RKO (cell line): ENCODE data around the gene ZNF277.

Source experiments
- DNase-seq: peaks from one replicate; pipeline ENCODE4 v3.0.0-alpha.2; 2016; ENCODE audit warnings: low spot score

ZNF277 gene

DNA sequence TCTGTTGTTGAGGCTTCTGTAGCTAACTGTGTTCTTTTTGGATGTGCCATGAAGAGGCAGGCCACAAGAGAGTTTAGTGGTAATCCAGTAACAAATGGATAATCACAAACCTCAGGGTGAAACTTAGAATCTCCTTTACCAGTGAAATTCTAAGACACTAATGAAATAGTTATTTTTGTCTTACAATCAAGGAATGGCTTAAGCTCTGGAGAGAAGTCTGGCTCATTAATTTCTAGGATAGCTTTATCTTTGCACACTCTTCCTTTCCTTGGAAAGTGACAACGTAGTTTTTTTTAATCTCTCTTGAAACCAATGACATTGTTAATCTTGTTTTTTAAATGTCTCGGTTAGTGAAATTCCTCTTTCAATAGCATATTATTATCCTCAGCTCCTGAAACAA is 150.1 kb downstream of the ZNF277 start:
- DNase-seq = no peak

DNA sequence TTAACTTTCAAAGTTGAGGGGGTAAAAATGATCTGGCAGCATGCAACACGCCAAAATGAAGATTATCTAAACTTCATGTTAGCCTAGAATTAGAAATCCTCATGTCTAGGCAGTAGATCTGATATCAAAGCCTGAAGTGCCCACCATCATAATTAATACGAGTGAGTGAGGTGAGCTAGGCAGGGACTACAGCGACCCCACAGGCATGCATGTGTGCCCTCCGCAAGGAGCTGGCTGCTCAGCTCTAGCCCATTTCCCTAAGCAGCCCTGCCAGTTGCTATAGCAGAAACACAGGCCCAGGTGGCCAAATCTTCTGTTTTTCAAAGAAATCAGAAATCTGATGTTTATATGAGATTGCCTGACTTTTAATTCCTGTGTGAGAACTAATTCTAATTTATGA is 150.6 kb downstream of the ZNF277 start:
- no peak for DNase-seq

DNA sequence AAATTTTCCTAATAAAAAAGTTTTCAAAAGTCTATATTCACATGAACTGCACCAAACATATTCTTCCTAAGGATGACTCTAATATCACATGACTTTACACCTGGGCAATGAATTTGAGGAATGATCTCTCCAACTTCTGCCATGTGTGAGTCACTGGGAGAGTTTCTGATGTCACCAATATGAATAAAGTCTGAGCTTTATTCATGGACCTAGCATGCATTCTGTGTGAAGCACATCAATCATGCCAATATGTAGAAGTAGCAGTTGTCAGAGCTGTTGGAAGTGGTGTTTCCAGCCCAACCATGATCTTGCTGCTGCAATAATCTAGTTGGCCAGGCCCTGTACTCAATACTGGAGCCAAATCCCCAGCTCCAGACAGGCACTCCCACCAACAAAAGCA is 152.0 kb downstream of the ZNF277 start:
- DNase-seq = no peak

DNA sequence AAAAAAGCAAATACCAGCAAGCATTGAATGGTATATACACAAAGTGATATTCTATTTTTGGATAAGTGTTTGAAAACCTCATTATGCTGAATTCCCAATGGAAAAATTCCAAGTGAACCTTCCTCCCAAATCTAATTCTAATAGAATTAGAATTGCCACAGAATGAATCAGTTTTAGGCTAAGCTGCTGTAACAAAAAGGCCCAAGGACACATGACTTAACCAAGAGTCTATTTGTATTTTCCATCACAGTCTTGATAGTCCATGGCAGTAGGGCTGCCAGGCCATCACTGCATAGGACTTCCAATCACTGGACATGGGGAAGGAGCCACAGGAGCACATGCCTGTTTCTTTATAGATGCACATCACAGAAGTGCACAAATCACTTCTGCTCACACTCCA is 152.6 kb downstream of the ZNF277 start:
- DNase-seq = no peak

DNA sequence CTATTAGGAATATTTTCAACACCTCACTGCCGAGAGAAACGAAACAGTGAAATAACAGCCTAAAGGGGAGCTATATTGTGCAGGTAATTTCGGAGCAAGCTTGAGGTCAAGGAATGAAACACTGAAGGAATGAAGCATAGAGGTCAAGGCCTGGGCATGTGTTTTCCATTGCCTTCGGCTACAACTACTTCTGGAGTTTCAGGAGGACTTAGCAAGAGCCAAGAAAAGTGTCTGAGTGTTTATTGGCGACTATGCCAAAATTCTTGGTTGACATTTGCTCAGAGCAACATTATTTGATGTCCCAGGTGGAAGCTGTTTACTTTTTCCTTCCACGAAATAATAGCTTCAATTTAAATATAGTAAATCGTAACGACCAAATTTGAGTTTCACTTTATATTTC is 154.2 kb downstream of the ZNF277 start:
- DNase-seq = no peak

DNA sequence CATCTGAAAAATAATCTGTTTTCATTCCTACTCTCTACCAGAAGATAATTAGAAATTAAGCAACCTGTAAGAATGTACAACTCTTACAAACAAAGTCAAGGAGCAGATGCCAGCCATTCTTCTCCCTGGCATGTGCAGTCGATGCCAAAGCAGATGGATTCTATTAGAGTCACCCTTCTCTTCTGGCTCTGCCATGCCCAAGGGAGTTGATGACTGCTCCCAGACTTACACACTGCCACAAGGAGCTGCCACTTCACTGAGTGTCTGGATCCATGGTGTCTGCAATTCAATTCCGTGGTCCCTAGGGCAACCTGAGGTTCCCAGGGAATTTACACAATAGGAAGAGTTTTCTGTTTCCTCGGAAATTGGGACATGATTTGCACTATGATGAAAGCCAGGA is 154.7 kb downstream of the ZNF277 start:
- no peak for DNase-seq

DNA sequence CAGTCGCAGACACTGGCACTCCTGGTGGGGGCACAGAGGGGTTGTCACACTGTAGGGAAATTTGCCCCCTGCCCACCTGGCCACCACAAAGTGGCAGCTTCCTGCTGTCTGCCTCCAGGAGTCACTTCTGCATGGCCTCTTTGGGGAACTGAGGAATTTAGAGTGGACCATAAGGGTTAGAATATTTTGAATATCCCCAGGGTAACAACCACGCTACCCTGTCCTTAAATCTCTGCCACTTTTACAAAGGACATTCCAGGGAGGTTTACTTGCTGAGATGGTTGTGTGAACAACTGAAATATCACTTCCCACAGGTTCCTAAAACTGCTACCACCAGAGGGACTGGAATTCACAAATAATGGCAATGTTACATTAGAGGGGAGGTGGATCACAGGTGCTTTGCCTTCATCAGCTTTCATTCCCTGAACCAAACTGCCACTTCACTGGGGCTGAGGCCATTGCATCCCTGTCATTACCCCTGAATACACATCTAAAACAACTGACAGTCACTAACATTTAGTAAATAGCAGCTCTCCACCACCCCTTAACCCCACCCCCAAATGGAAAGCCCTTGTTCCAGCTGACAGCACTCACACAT is 155.7 kb downstream of the ZNF277 start:
- DNase-seq = no peak

DNA sequence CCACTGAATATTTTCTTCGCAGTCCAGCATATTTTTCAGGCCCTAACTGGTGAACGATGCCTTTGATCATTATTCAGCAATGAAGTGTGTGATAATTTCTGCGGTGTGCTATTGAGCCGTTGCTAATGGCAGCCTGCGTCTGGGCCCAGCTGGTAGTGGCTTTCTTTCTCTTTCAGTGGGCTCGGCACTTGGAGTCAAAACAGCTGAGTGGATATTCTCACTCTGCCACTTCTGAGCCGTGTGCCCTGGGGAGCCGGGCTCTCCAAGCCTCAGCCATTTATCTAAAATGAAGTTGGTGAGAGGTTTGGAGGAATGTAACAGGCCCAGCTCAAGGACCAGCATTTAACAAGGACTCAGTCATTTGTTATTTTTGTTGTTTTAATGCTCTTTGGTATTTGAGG is 156.2 kb downstream of the ZNF277 start:
- DNase-seq = no peak

DNA sequence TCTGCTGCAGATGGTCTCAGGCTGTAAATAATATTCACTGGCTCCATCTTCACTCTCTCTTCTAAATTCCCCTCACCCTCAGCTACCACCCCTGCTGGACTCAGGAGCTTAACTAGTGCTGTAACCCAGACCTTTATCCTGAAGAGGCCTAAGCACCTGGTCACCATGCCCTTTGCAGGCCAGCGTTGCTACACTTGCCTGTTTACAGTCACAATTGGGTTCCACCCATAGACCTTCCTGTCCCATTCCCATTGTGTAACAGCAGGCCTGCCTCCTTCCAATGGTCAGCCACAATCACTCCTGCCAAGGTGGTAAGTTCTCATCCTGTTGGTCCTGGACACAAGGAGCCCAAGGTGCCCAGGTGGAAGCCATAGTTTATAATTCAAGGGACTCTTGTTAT is 157.9 kb downstream of the ZNF277 start:
- DNase-seq = no peak

DNA sequence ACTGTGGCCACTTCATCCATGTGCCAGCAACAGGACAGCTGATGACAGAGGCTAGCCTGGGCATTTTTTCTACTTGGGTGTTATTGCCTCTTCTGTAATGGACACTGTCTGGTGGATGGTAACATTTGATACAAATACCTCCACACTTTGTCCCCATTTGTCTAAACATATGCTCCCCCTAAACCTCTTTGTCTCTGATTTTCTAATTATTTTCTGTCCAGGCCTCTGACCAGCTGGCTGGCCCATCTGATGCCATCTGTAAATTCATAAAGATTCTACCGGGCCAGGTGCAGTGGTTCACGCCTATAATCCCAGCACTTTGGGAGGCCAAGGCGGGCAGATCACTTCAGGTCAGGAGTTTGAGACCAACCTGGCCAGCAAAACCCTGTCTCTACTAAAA is 159.1 kb downstream of the ZNF277 start:
- DNase-seq = no peak

DNA sequence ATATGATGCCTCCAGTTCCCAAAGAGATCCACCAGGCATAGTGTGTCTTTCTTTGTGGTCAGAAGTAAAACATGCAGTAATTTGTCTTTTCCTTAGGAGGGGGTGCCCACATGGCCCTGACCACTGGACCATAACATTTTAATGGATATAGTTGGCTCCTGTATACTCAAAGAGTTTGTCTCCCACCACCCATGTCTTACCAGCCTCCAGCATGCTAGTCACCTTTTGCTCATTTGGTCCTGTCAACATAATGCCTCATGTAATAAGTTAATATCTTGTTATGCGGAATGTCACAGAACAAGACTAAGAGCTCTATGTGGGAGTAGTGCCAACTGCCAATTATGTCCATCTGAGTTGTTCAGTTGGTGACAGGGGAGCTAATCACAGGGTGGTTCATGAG is 160.4 kb downstream of the ZNF277 start:
- DNase-seq = no peak

DNA sequence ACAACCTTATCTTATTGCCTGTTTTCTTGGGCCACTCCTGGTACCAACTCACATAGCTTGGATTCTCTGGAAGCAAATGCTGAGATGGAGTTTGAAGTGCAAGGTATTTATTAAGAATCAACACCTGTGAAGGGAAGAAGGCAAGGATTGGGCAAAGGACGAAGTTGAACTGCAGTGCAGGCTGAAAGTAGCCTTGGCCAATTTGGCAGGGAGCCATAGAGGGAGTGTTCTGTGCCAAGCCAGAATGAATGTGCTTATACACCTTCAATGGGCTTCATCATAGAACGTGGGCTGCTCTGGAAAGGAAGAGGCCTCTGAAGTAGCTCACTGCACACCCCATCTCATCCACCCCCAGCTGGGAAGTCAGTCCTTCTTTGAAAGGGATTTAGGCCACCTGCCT is 163.9 kb downstream of the ZNF277 start:
- DNase-seq = no peak

DNA sequence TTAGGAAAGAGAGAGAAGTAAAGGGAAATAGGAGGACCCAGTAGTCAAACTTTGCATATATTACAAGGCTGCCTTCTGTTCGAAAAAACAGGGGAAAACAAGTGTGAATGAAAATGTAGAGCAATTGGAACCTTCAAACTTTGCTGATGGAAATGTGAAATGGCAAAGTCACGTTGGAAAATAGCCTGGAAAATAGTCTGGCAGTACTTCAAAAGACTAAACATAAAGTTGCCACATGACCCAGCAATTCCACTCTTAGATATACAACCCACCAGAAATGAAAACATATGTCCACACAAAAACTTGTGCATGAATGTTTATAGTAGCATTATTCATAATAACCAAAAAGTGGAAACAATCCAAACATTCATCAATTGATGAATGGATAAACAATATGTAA is 165.2 kb downstream of the ZNF277 start:
- no peak for DNase-seq

DNA sequence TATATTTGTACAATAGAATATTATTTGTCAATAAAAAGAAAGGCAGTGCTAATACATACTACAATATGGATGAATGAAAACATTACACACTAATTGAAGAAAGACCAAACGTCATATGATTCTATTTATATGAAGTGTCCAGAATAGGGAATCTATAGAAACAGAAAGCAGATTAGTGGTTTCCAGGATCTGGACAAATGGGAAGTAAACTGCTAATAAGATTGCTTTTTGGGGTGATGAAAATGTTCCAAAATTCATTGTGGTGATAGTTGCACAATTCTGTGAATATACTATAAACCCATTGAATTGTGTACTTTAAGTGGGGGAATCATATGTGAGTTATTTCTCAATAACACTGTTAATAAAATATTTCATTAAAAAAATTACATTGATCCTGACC is 165.6 kb downstream of the ZNF277 start:
- DNase-seq = no peak

DNA sequence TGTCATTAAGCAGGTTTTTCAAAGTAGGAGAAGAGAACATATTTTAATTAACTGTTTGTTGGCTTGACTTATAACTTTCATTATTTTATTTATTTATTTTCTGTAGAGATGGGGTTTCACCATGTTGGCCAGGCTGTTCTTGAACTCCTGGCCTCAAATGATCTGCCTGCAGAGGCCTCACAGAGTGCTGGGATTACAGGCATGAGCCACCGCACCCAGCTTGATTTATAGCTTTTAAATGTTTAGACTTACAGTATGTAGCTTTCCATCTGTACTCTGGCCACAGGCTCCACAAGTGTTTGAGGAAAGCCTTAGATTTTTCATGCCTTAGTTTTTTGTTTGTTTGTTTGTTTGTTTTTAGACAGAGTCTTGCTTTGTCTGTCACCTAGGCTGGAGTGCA is 171.1 kb downstream of the ZNF277 start:
- DNase-seq = no peak

DNA sequence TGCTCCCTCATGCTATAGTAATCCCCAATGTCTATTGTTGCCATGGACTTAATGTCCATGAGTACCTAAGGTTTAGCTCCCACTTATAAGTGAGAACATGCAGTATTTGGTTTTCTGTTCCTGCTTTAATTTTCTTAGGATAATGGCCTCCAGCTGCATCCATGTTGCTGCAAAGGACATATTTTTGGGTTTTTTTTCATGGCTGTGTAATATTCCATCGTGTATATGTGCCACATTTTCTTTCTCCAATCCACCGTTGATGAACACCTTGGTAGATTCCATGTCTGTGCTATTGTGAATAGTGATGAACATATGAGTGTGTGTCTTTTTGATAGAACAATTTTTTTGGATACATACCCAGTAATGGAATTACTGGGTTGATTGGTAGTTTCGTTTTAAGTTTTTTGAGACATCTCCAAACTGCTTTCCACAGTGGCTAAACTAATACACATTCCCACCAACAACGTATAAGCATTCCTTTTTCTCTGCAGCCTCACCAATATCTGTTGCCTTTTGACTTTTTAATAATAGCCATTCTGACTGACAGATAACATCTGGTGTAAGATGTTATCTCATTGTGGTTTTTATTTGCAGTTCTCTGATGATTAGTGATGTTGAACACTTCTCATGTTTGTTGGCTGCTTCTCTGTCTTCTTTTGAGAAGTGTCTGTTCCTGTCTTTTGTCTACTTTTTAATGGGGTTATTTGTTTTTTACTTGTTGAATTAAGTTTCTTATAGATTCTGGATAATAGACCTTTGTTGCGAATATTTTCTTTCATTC is 175.0 kb downstream of the ZNF277 start:
- no peak for DNase-seq

DNA sequence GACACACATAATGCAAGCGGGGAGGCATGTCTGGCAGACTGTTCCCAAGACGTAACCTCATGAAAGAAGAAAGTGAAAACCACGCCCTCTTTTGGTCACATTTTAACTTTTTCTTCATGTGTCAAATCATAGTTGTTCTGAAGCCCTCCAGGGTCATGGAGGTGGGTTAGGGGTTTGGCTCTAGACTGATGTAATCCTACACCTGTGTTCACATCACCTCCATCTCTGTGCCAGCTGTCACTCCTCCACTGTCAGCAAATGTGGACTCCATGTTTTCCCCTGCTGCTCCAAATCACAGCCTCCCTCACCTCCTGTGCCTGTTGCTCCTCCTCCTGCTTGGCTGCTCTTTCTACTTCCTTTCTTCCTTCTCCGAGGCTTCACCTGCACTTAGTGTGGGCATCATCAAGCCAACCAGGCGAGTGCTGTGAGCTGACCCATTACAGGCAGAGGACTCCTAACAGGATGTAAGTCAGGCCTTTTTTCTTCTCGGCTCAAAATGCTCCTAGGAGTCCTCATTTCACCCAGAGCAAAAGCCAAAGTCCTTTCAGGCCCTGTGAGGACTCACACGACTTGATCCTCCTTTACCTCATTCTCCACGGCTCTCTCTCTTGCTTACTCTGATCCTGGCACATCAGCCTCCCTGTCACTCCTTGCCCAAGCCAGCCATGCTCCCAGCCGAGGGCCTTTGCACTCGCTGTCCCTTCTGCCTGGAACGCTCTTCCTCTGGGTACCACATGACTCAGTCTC is 177.3 kb downstream of the ZNF277 start:
- DNase-seq = no peak

DNA sequence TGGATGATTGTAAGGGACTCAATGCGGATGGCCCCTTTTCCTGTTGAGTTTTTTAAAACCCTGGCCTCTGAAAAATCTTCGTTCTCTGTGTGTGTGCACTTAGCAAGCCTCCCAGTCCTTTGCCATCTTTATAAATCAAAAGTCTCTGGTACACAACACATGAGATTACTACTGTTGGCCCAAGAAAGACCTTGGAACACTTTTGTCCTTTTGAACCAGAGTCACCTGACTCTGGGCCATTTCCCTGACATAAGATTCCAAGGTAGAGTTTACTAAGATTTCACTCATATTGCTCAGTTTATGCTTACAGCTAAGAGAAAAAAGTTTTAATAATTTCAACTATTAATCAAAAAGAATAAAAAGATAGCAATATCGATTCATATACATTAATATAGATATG is 179.0 kb downstream of the ZNF277 start:
- DNase-seq = no peak

DNA sequence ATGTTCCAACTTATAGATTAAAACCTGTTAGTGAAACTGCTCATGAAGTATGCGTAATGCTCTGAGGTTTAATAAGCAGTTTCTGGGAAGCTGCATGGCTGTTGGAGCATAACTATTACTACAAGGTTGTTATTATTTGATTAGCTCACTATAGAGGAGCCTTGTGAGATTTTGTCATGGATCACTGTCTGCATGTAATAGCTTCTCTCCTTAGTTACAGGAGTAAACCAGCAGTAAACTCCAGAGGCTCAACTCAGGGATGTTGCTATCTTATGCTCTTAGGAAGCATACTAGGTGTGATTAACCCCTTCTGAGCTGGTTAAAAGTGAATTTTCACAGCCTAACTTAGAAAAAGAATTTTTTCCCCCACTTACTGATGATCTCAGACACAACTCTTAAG is 180.1 kb downstream of the ZNF277 start:
- no peak for DNase-seq

DNA sequence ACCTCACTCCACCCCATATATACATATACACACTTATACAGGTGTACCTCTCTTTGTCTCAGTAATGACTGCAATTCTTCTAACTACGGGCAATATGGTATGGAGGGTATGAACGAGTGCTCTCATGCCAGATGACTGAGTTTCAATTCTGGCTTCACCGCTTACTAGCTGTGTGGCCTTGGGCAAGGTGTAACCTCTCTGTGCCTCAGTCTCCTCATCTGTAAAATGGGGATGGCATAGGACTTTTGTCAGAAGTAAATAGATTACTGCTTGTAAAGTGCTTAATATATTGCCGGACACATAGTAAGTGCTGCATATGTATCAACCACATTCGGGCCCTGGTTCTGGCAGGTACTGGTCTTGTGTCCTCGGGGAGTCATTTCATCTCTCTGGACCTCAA is 183.7 kb downstream of the ZNF277 start:
- no peak for DNase-seq

DNA sequence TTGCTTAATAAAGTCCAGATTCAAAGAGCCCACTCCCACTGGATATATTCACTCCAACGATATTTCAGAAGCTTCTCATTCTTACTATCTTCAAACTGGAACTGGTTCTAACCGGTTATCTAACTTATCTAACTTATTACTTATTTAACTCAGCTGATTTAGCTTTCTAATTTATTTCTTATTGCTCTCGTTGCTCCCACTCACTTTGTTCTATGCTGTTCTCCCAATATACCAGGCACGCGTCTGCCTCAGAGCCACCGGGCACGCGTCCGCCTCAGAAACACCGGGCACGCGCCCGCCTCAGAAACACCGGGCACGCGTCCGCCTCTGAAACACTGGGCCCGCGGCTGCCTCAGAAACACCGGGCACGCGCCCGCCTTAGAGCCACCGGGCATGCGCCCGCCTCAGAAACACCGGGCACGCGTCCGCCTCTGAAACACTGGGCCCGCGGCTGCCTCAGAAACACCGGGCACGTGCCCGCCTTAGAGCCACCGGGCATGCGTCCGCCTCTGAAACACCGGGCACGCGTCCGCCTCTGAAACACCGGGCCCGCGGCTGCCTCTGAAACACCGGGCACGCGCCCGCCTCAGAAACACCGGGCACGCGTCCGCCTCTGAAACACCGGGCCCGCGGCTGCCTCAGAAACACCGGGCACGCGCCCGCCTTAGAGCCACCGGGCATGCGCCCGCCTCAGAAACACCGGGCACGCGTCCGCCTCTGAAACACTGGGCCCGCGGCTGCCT is 184.8 kb downstream of the ZNF277 start:
- DNase-seq = peak; percentile 72

DNA sequence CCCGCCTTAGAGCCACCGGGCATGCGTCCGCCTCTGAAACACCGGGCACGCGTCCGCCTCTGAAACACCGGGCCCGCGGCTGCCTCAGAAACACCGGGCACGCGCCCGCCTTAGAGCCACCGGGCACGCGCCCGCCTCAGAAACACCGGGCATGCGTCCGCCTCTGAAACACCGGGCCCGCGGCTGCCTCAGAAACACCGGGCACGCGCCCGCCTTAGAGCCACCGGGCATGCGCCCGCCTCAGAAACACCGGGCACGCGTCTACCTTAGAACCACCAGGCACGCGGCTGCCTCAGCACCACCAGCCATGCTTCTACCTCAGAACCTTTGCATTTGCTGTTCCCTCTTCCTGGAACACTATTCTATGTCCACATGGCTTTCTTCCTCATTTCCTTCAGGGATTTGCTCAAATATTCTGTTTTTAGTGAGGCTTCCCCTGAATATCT is 185.4 kb downstream of the ZNF277 start:
- DNase-seq = peak; percentile 89
